Upper lobe of left lung (tissue), 6 donors: ENCODE data around the gene SH3PXD2A. TPM values are rescaled to one million over a fixed set of nuclear protein-coding genes. Genes with fewer than 3 reads are reported as not detected.
A peak's percentile ranks its signal among the peaks of the same experiment; 100 is the strongest.

Experiments
- ATAC-seq, 2 donors: fragments of 200-7000 bp; cut with Tn5 transposase; one replicate each; pipeline ENCODE4 v1.9.1; 2022; ENCODE audit warnings: mild to moderate bottlenecking in 2 of 2, moderate library complexity in 2 of 2; ENCODE audit not compliant: low FRiP score in 2 of 2
- DNase-seq, 2 donors: peaks; one replicate each; pipeline ENCODE4 v3.0.0-alpha.2; 2019 to 2020
- H3K27ac ChIP-seq, 4 donors: fragments of 200-600 bp; sonication (generic); one replicate each; pipeline ENCODE4 v1.5.1; 2016 to 2019
- H3K27me3 ChIP-seq, 4 donors: fragments of 200-600 bp; sonication (generic); one replicate each; pipeline ENCODE4 v1.5.1; 2017 to 2019
- H3K36me3 ChIP-seq, 4 donors: fragments of 200-600 bp; sonication (generic); one replicate each; pipeline ENCODE4 v1.5.1; 2016 to 2019
- H3K4me1 ChIP-seq, 4 donors: fragments of 200-600 bp; sonication (generic); one replicate each; pipeline ENCODE4 v1.5.1; 2018 to 2019
- H3K4me3 ChIP-seq, 4 donors: fragments of 200-600 bp; sonication (generic); one replicate each; pipeline ENCODE4 v1.5.1; 2017 to 2019; ENCODE audit warnings: mild to moderate bottlenecking in 2 of 4, moderate library complexity in 1 of 4
- H3K9me3 ChIP-seq, 4 donors: fragments of 200-600 bp; sonication (generic); one replicate each; pipeline ENCODE4 v1.5.1; 2018 to 2019
- EP300 ChIP-seq, 4 donors: sonication (generic); formaldehyde crosslinking; IDR thresholded peaks; one replicate each; pipeline ENCODE4 v1.5.1; 2017; ENCODE audit warnings: antibody characterized with exemption in 4 of 4, control low read depth in 2 of 4
- POLR2A ChIP-seq, 4 donors: fragments of 450-650 bp; IDR thresholded peaks; one replicate each; pipeline ENCODE4 v1.5.1; 2016 to 2017; ENCODE audit warnings: antibody characterized with exemption in 4 of 4, mild to moderate bottlenecking in 2 of 4
- POLR2AphosphoS5 ChIP-seq, 2 donors: sonication (generic); formaldehyde crosslinking; IDR thresholded peaks; one replicate each; pipeline ENCODE4 v1.5.1; 2017; ENCODE audit warnings: antibody characterized with exemption in 2 of 2
- WGBS, 2 donors: methylation state at CpG; one replicate each; pipeline ENCODE4 v1.1.5; 2017 to 2018; 5-methylcytosine and 5-hydroxymethylcytosine counted together
- total RNA-seq, 6 donors: library from RNA; depleted of rRNA in 4 of 6; stranded (reverse); fragments of >200 nt in 4 of 6; gene quantifications; one replicate each; pipeline versions ENCODE4 v1.1.0 to v1.2.1, GENCODE V29; 2016 to 2021
- TF ChIP-seq, protein P1 (sequence below), 6 experiments: fragments of 450-650 bp in 4 of 6; fragments of 200-600 bp in 2 of 6; sonication (generic) in 2 of 6; IDR thresholded peaks; one replicate each; pipeline ENCODE4 v1.5.1; 2016 to 2019; ENCODE audit warnings: antibody characterized with exemption in 6 of 6
- donor health status: DM: no; HTN: no; CAD: no; lungs with moderate emphysema.
- donor health status: DM: no; HTN: yes; CAD: no; lungs with severe emphysema.

Gene SH3PXD2A
- total RNA-seq, 6 donors from 2014 or later, result 19.6 to 42.2 (median 30.8) TPM

GRCh38 chr10:103564776-103565520, 290.4 kb downstream of the SH3PXD2A start:
- Histone ChIP-seq H3K36me3 (no peaks in the 10 kb centered on the region), H3K27ac (no peak overlapping the region), H3K4me3 (no peak overlapping the region), H3K9me3 (no peaks in the 10 kb centered on the region), H3K27me3 (no peaks in the 10 kb centered on the region), H3K4me1 (no peaks in the 10 kb centered on the region)
- whole genome bisulfite sequencing, 2 donors, result 60 to 62% methylated on average over 7 to 12 of the region's 12 CpGs
- TF ChIP-seq, protein P1, sequence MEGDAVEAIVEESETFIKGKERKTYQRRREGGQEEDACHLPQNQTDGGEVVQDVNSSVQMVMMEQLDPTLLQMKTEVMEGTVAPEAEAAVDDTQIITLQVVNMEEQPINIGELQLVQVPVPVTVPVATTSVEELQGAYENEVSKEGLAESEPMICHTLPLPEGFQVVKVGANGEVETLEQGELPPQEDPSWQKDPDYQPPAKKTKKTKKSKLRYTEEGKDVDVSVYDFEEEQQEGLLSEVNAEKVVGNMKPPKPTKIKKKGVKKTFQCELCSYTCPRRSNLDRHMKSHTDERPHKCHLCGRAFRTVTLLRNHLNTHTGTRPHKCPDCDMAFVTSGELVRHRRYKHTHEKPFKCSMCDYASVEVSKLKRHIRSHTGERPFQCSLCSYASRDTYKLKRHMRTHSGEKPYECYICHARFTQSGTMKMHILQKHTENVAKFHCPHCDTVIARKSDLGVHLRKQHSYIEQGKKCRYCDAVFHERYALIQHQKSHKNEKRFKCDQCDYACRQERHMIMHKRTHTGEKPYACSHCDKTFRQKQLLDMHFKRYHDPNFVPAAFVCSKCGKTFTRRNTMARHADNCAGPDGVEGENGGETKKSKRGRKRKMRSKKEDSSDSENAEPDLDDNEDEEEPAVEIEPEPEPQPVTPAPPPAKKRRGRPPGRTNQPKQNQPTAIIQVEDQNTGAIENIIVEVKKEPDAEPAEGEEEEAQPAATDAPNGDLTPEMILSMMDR (IDR thresholded peaks at IDR 0.05), result peak; percentile 9 to 32 (median 22)
- no peak for TF ChIP-seq POLR2A (IDR thresholded peaks at IDR 0.05)
- ATAC-seq, result peak in 1 of 2 donors; percentile 56
- peak in 1 of 2 donors; percentile 70 for DNase-seq

DNA sequence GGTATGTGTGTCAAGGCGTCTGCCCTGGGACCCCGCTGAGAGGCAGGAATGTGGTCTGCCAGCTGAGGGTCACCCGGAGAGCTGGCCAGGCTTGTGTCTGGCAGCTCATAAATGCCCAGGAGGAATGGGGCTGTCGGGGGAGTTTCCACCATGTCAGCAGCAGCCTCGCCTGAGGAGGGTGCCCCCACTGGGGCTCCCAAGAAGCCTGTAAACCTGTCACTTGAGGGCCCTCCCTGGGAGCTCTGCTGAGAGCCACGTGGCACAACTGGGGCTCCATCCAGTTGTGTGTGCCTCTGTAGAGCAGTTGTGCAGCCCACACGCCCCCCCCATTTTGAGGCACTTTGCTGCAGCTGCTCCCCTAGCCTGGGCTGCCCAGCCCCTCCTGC, 291.3 kb downstream of the SH3PXD2A start:
- no peaks in the 10 kb centered on the region for H3K4me1 ChIP-seq
- ATAC-seq, result no peak
- no peak overlapping the region for H3K4me3 ChIP-seq
- H3K27ac ChIP-seq, result no peak overlapping the region
- TF ChIP-seq EP300 (IDR thresholded peaks at IDR 0.05) (no peak), POLR2AphosphoS5 (IDR thresholded peaks at IDR 0.05) (no peak), POLR2A (IDR thresholded peaks at IDR 0.05) (no peak)
- TF ChIP-seq, protein P1 (IDR thresholded peaks at IDR 0.05), result no peak
- no peaks in the 10 kb centered on the region for H3K36me3 ChIP-seq
- DNase-seq, result no peak
- WGBS, 2 donors, result 67% methylated on average over 5 of the region's 7 CpGs; no CpG with 5 or more reads in 1 of the 2 donors
- H3K9me3 ChIP-seq, result no peaks in the 10 kb centered on the region
- H3K27me3 ChIP-seq, result no peaks in the 10 kb centered on the region

DNA sequence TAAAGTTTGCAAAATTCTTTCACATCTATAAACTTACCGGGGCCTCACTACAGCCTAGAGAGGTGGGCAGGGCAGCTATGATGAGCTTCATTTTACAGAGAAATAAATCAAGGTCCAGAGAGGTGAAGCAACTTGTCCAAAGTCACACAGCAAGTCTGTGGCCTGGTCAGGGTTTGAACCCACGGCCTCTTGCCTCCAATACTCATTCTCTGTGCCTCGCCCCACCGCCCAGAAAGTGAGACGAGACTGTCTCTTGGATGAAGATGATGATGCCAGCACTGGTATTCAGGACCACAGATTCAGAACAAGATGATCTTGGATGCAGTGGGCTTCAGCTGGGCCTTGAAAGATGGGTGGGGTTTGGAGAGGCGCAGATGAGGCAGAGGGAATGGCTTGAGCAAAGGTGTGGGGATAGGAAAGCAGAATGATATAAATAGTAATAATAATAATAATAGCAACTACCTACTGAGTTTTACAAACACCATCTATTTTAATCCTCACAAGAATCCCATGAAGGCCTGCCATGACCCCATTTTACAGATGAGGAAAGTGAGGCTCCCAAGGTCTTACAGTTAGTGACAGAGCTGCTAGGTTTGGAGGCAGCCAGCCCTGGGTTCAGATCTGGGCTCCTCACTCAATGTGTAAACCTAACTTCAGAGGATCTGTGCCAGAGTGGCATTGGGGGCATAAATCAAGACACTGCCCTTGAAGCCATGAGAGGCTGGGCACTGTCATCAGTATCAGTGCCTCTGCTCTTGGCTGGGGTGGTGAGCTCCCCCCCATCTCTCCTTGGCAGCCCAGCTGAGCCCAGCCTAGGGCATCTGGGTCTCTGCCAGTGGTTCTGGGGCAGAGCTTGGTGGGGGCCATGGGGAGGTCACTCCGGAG, 291.9 kb downstream of the SH3PXD2A start:
- H3K9me3 ChIP-seq, result no peaks in the 10 kb centered on the region
- TF ChIP-seq POLR2AphosphoS5 (IDR thresholded peaks at IDR 0.05) (no peak), POLR2A (IDR thresholded peaks at IDR 0.05) (no peak), EP300 (IDR thresholded peaks at IDR 0.05) (no peak)
- TF ChIP-seq, protein P1 (IDR thresholded peaks at IDR 0.05), result no peak
- H3K27me3 ChIP-seq, result peaks cover 0 to 6% (median 0%) of the 10 kb centered on the region in 4 donors
- ATAC-seq, result no peak
- no peak overlapping the region for H3K4me3 ChIP-seq
- no peak for DNase-seq
- no peaks in the 10 kb centered on the region for H3K36me3 ChIP-seq
- no peaks in the 10 kb centered on the region for H3K4me1 ChIP-seq
- WGBS, 2 donors, result 86 to 87% methylated on average over 6 to 7 of the region's 7 CpGs
- no peak overlapping the region for H3K27ac ChIP-seq

- Histone ChIP-seq H3K36me3 (no peaks in the 10 kb centered on the region), H3K4me3 (no peak overlapping the region), H3K9me3 (no peaks in the 10 kb centered on the region), H3K27me3 (peaks cover 0 to 7% (median 0%) of the 10 kb centered on the region in 4 donors), H3K27ac (no peak overlapping the region), H3K4me1 (no peaks in the 10 kb centered on the region)
- WGBS, 2 donors, result 65 to 83% methylated on average over 4 of the region's 4 CpGs
- ATAC-seq (no peak), DNase-seq (no peak)
- TF ChIP-seq POLR2AphosphoS5 (IDR thresholded peaks at IDR 0.05) (no peak), POLR2A (IDR thresholded peaks at IDR 0.05) (no peak), EP300 (IDR thresholded peaks at IDR 0.05) (no peak)
- TF ChIP-seq, protein P1 (IDR thresholded peaks at IDR 0.05), result no peak
These were observed 293.0 kb downstream of the SH3PXD2A start for GRCh38 chr10:103562383-103562782.
